ENCODE results near the gene EHF. TPM values are rescaled to one million over a fixed set of nuclear protein-coding genes. Genes with fewer than 3 reads are reported as not detected.

The EHF gene
- total and polyA plus RNA-seq, 2 of the 8 experiments (the other 6 are each of a cell fraction or from before 2014, with no cell fraction given) = not detected

DNA sequence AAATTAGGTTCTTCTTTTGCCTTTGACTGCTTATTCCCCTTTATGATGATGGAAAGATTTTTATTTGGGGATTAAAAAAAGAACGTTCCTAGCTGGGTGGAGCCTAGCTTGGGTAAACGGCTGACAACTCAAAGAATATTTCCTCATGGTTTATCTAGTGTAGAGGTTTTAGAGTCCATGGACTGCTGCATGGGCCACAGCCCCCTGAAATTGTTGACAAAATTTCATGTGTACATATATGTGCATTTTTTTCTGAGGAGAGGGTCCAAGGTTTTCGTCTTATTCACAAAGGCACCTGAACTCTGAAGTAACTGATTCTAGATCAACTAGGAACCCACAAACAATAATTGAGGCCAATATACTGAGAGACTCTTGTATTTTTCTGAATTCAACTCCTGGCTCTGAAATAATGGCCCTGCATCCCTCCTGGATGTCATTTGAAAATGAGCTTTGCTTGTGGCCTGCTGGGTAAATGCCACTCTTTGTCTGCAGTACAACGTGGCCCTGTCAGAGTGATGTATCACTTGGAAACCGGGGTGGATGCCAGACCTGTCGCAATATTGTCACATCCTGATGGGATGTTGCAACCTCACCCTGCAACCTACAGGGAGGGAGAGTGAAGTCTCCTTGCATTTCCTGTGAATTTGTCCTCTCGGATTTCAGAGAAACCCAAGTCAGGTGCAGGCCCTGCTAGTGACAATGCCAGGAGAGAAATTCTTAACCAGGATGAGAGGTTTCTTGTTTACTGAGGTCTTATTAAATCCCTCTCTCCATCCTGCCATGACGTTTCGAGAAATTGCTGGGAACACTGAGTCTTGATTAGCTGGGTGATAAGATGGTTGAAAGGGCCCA, 33.8 kb downstream of the EHF start:
- H3K56ac ChIP-seq (replicated peaks; ENCODE audit: insufficient read length, low read depth, low read length) = no peak overlapping the region
- H3K4me3 ChIP-seq (ENCODE audit: extremely low read depth in 1 of 4, insufficient read depth in 2 of 4, low read depth in 3 of 4, low read length in 4 of 4) = no peak overlapping the region
- H3K9ac ChIP-seq (replicated peaks in 1 of 4; ENCODE audit: extremely low read depth in 1 of 4, low read depth in 3 of 4, low read length in 3 of 4) = no peak overlapping the region
- H3K18ac ChIP-seq (ENCODE audit: extremely low read depth, low read length) = no peak overlapping the region
- H4K91ac ChIP-seq (replicated peaks; ENCODE audit: insufficient read length, low read length) = no peak overlapping the region
- no peak for DNase-seq (ENCODE audit: low read depth in 1 of 2, low spot score in 2 of 2)
- H4K5ac ChIP-seq (ENCODE audit: insufficient read length, low read depth, low read length) = no peak overlapping the region
- no peak overlapping the region for H2AFZ ChIP-seq (ENCODE audit: low read length)
- H3K27me3 ChIP-seq (replicated peaks in 1 of 4; ENCODE audit: control insufficient read depth in 3 of 4, extremely low read depth in 1 of 4, insufficient read depth in 3 of 4, low read length in 3 of 4) = no peaks in the 10 kb centered on the region; a peak in 1 of 7 replicates
- no peak overlapping the region for H2BK15ac ChIP-seq (ENCODE audit: low read length)
- H3K79me1 ChIP-seq (ENCODE audit: low read depth, low read length) = no peaks in the 10 kb centered on the region
- H3K4ac ChIP-seq (replicated peaks; ENCODE audit: insufficient read length, low read depth, low read length) = no peak overlapping the region
- peaks cover 0 to 21% (median 11%) of the 10 kb centered on the region in 4 experiments; a peak in 5 of 7 replicates for H3K4me1 ChIP-seq (replicated peaks in 1 of 4; ENCODE audit: control insufficient read depth in 3 of 4, insufficient read depth in 4 of 4, low read length in 3 of 4)
- no peaks in the 10 kb centered on the region for H4K20me1 ChIP-seq (replicated peaks in 1 of 2; ENCODE audit: control insufficient read depth in 1 of 2, insufficient read depth in 2 of 2, low read length in 2 of 2)
- no peak overlapping the region for H4K8ac ChIP-seq (ENCODE audit: extremely low read depth, insufficient read depth, low read length)
- H2BK12ac ChIP-seq (ENCODE audit: low read depth, low read length) = no peak overlapping the region
- FAIRE-seq = no peak
- H3K23me2 ChIP-seq (ENCODE audit: low read depth, low read length) = peaks cover 2% of the 10 kb centered on the region; the same call in 1 of the 2 replicates
- ChIA-PET CTCF (ENCODE audit: partially characterized antibody) (interaction anchor here (0.8 to 1.7 kb wide), 6 partner anchors 8 to 142 kb away, joined by 3 to 4 read pairs (median 3); no protein-coding TSS in a partner anchor), POLR2A (ENCODE audit: partially characterized antibody) (interaction anchor here (1.2 kb wide), 1 partner anchor 70 kb away, joined by 4 read pairs; no protein-coding TSS in a partner anchor)
- WGBS, 2 experiments (ENCODE audit: extremely low coverage in 1 of 2, insufficient coverage in 1 of 2, insufficient read length in 1 of 2, insufficient replicate concordance in 2 of 2, low coverage in 1 of 2, low lambda C conversion rate in 2 of 2, missing lambda C conversion rate in 1 of 2) = 74% methylated on average over 9 of the region's 9 CpGs; no CpG with 5 or more reads in 1 of the 2 experiments
- no peaks in the 10 kb centered on the region for H3K9me3 ChIP-seq (ENCODE audit: insufficient read depth in 2 of 2, low read depth in 1 of 2, low read length in 1 of 2)
- no peak overlapping the region for H3K23ac ChIP-seq (ENCODE audit: insufficient read length)
- no peaks in the 10 kb centered on the region for H3K79me2 ChIP-seq (ENCODE audit: control insufficient read depth in 1 of 2, insufficient read depth in 2 of 2, low read length in 2 of 2)
- H3K27ac ChIP-seq (ENCODE audit: low read depth, low read length) = no peak overlapping the region
- no peaks in the 10 kb centered on the region for H3K36me3 ChIP-seq (ENCODE audit: control insufficient read depth in 2 of 4, insufficient read depth in 4 of 4, low read length in 3 of 4)
- TF ChIP-seq NRF1 (IDR thresholded peaks at IDR 0.05; ENCODE audit: low read depth, low read length) = no peak
- TF ChIP-seq CEBPB (IDR thresholded peaks at IDR 0.05; ENCODE audit: low read depth, low read length) = peak; percentile 95
- H3K4me2 ChIP-seq (ENCODE audit: insufficient read depth in 1 of 2, low read depth in 2 of 2, low read length in 2 of 2) = no peak overlapping the region
- no peak overlapping the region for H2AK5ac ChIP-seq (ENCODE audit: low read depth, low read length)
- no peak overlapping the region for H3K14ac ChIP-seq (ENCODE audit: insufficient read length)
- H2BK120ac ChIP-seq (replicated peaks; ENCODE audit: low read depth, low read length) = no peak overlapping the region
- H2BK20ac ChIP-seq (ENCODE audit: low read length) = no peak overlapping the region
- H2BK5ac ChIP-seq (ENCODE audit: low read depth, low read length) = no peak overlapping the region
